A549 (cell line): ENCODE data around the gene TMEM38B.

Experiments
- POLR2A ChIP-seq: IDR thresholded peaks from 2 replicates; pipeline ENCODE4 v1.6.1; 2012; ENCODE audit warnings: mild to moderate bottlenecking, low read length
- SMC3 ChIP-seq: fragments of >200 bp; sonication (Bioruptor Twin); formaldehyde crosslinking; IDR thresholded peaks from 3 replicates; pipeline ENCODE4 v1.6.1; 2018; ENCODE audit warnings: inconsistent platforms
- TF ChIP-seq, protein P1 (sequence below): fragments of 450-650 bp; IDR thresholded peaks from 2 replicates; pipeline ENCODE4 v1.6.1; 2014; ENCODE audit warnings: antibody characterized with exemption
- TF ChIP-seq, protein P2 (sequence below): fragments of >200 bp; sonication (Bioruptor Twin); formaldehyde crosslinking; IDR thresholded peaks from 3 replicates; pipeline ENCODE4 v1.5.1; 2016

DNA sequence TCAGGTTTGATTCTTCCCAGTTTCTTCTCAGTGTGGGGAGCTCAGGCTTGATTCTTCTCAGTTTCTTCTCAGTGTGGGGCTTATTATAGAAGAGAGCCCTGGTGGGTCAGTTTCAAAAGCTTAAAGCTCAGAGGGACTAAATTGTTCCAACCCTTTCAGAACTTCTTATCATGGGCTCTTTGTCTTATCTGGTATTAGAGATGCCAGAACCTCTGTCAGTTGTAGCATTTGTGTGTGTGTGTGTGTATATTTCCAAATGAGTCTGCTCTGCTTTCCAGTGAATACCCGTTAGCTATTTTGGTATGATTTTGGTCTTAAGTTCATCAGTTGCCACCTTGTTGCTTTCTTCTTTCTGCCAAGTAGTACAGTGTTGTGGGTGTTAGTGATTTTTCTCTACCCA is 21.8 kb downstream of the TMEM38B start:
- TF ChIP-seq, protein P1, sequence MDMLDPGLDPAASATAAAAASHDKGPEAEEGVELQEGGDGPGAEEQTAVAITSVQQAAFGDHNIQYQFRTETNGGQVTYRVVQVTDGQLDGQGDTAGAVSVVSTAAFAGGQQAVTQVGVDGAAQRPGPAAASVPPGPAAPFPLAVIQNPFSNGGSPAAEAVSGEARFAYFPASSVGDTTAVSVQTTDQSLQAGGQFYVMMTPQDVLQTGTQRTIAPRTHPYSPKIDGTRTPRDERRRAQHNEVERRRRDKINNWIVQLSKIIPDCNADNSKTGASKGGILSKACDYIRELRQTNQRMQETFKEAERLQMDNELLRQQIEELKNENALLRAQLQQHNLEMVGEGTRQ: no peak
- TF ChIP-seq SMC3 (no peak), POLR2A (no peak)
- TF ChIP-seq, protein P2, sequence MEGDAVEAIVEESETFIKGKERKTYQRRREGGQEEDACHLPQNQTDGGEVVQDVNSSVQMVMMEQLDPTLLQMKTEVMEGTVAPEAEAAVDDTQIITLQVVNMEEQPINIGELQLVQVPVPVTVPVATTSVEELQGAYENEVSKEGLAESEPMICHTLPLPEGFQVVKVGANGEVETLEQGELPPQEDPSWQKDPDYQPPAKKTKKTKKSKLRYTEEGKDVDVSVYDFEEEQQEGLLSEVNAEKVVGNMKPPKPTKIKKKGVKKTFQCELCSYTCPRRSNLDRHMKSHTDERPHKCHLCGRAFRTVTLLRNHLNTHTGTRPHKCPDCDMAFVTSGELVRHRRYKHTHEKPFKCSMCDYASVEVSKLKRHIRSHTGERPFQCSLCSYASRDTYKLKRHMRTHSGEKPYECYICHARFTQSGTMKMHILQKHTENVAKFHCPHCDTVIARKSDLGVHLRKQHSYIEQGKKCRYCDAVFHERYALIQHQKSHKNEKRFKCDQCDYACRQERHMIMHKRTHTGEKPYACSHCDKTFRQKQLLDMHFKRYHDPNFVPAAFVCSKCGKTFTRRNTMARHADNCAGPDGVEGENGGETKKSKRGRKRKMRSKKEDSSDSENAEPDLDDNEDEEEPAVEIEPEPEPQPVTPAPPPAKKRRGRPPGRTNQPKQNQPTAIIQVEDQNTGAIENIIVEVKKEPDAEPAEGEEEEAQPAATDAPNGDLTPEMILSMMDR: no peak
